Neuronal stem cell (in vitro differentiated cells): ENCODE results near the gene RELN.

Experiments
- DNase-seq: peaks from one replicate; pipeline ENCODE4 v3.0.0-alpha.2; 2013; ENCODE audit warnings: low spot score
- H2AFZ ChIP-seq: one replicate; pipeline ENCODE4 v1.6.1; 2013; ENCODE audit warnings: mild to moderate bottlenecking, low read length, inconsistent platforms
- H2AK5ac ChIP-seq: 2 replicates; pipeline ENCODE4 v1.6.1; 2013; ENCODE audit warnings: low read depth, mild to moderate bottlenecking, inconsistent platforms, low read length, moderate library complexity, mixed read lengths
- H2BK120ac ChIP-seq: 2 replicates; pipeline ENCODE4 v1.6.1; 2013; ENCODE audit warnings: low read depth, mild to moderate bottlenecking, inconsistent platforms, low read length, moderate library complexity, mixed read lengths
- H2BK12ac ChIP-seq: one replicate; pipeline ENCODE4 v1.6.1; 2013; ENCODE audit warnings: low read length, inconsistent platforms
- H2BK15ac ChIP-seq: 2 replicates; pipeline ENCODE4 v1.6.1; 2013; ENCODE audit warnings: mild to moderate bottlenecking, low read length, inconsistent platforms, mixed read lengths
- H2BK5ac ChIP-seq: one replicate; pipeline ENCODE4 v1.6.1; 2013; ENCODE audit warnings: inconsistent platforms, mild to moderate bottlenecking, low read length, moderate library complexity
- H3K14ac ChIP-seq: one replicate; pipeline ENCODE4 v1.6.1; 2013; ENCODE audit warnings: low read length, inconsistent platforms
- H3K18ac ChIP-seq: 2 replicates; pipeline ENCODE4 v1.6.1; 2013; ENCODE audit warnings: low read length, inconsistent platforms
- H3K23ac ChIP-seq: 2 replicates; pipeline ENCODE4 v1.6.1; 2013; ENCODE audit warnings: low read depth, mild to moderate bottlenecking, mixed read lengths, low read length, inconsistent platforms; ENCODE audit not compliant: poor library complexity
- H3K27ac ChIP-seq: replicated peaks from 3 replicates; pipeline ENCODE4 v1.5.1; 2013; ENCODE audit warnings: low read length, inconsistent platforms
- H3K27me3 ChIP-seq, 3 experiments: 2 replicates each; pipeline ENCODE4 v1.6.1; 2013; ENCODE audit warnings: low read length in 3 of 3, mild to moderate bottlenecking in 2 of 3, inconsistent platforms in 1 of 3, low read depth in 1 of 3, mixed read lengths in 1 of 3, moderate library complexity in 1 of 3; ENCODE audit not compliant: control insufficient read depth in 3 of 3, insufficient read depth in 3 of 3
- H3K36me3 ChIP-seq, 2 donors: replicated peaks in 1 of 2; 2 replicates each; pipeline ENCODE4 v1.6.1; 2013; ENCODE audit warnings: low read length in 2 of 2; ENCODE audit not compliant: control insufficient read depth in 2 of 2, insufficient read depth in 2 of 2
- H3K4ac ChIP-seq: 2 replicates; pipeline ENCODE4 v1.6.1; 2013; ENCODE audit warnings: inconsistent platforms, mild to moderate bottlenecking, low read length, moderate library complexity
- H3K4me1 ChIP-seq, 2 donors: 1 replicate in 1 of 2; 2 replicates in 1 of 2; pipeline ENCODE4 v1.6.1; 2013; ENCODE audit warnings: low read length in 2 of 2, low read depth in 1 of 2; ENCODE audit not compliant: control insufficient read depth in 2 of 2, insufficient read depth in 1 of 2
- H3K4me2 ChIP-seq: one replicate; pipeline ENCODE4 v1.6.1; 2013; ENCODE audit warnings: mild to moderate bottlenecking, low read length, inconsistent platforms; ENCODE audit not compliant: insufficient read depth, poor library complexity, severe bottlenecking
- H3K4me3 ChIP-seq, 2 donors: 2 replicates each; pipeline ENCODE4 v1.5.1; 2013; ENCODE audit warnings: low read length in 2 of 2, mild to moderate bottlenecking in 2 of 2, inconsistent platforms in 1 of 2, moderate library complexity in 1 of 2
- H3K79me1 ChIP-seq: one replicate; pipeline ENCODE4 v1.6.1; 2013; ENCODE audit warnings: low read depth, mild to moderate bottlenecking, inconsistent platforms, low read length, moderate library complexity
- H3K9ac ChIP-seq: one replicate; pipeline ENCODE4 v1.6.1; 2013; ENCODE audit warnings: mild to moderate bottlenecking, low read depth, low read length, inconsistent platforms; ENCODE audit not compliant: poor library complexity
- H3K9me3 ChIP-seq, 2 donors: replicated peaks in 1 of 2; 2 replicates each; pipeline versions ENCODE3 to v1.6.1; 2013; ENCODE audit warnings: low read length in 2 of 2, mild to moderate bottlenecking in 2 of 2, inconsistent platforms in 1 of 2, low read depth in 1 of 2, mixed read lengths in 1 of 2, moderate library complexity in 1 of 2; ENCODE audit not compliant: control insufficient read depth in 2 of 2, insufficient read depth in 1 of 2
- H4K8ac ChIP-seq: one replicate; pipeline ENCODE4 v1.6.1; 2013; ENCODE audit warnings: low read depth, mild to moderate bottlenecking, inconsistent platforms, low read length, moderate library complexity
- H4K91ac ChIP-seq: one replicate; pipeline ENCODE4 v1.6.1; 2013; ENCODE audit warnings: low read length, low read depth, mild to moderate bottlenecking, inconsistent platforms; ENCODE audit not compliant: poor library complexity
- WGBS, 2 donors: extraction: QIAGEN DNeasy Blood & Tissue Kit; methylation state at CpG; one replicate each; pipeline ENCODE4 v1.1.7; 2013; ENCODE audit warnings: missing lambda C conversion rate in 2 of 2, mixed read lengths in 1 of 2; ENCODE audit not compliant: insufficient read length in 2 of 2, insufficient replicate concordance in 1 of 2; ENCODE audit errors: extremely low coverage in 2 of 2; 5-methylcytosine and 5-hydroxymethylcytosine counted together

The RELN gene

DNA sequence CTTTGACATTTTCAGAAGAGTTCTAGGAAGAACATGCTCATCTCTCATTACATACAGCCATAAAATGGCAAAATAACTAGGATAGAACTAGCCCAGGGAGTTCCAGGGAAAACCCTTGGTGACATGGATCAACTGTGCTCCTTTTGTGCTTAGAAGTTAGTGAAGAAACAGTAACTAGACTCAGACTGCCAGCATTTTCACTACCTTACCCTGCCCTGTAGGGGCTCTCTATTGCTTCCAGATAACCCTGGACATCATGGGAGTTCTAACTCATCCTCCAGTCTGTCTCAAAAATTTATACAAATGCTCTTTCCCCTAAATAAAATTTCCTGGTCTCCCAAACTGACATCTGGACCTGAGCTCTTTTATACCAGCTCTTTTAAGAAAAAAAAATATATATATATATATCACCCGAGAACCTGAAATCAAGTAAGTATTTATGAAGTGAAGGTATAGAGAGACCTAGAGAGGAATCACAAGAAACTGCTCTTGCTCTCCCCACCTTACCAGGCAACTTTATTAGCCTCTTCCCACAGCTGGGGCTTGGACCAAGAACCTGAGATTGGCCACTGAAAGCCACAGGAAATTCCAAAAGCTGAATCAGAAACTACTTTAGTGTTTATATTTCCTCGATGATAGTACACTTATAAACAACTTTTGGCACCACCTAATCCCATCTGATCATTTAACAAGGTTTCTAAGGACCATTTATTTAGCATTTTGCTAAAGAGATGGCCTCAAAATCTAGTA is 101.4 kb downstream of the RELN start:
- H3K14ac ChIP-seq: no peak overlapping the region
- no peak overlapping the region for H3K18ac ChIP-seq
- no peaks in the 10 kb centered on the region for H3K9me3 ChIP-seq
- H3K4me3 ChIP-seq: no peak overlapping the region
- H3K4me2 ChIP-seq: no peak overlapping the region
- no peak for DNase-seq
- no peak overlapping the region for H2BK12ac ChIP-seq
- no peak overlapping the region for H3K4ac ChIP-seq
- H3K79me1 ChIP-seq: no peaks in the 10 kb centered on the region
- H2AK5ac ChIP-seq: no peak overlapping the region
- no peak overlapping the region for H2BK5ac ChIP-seq
- H3K4me1 ChIP-seq: no peaks in the 10 kb centered on the region
- H2AFZ ChIP-seq: no peak overlapping the region
- H3K36me3 ChIP-seq: no peaks in the 10 kb centered on the region
- no CpG with 5 or more reads among the region's 2 CpGs for WGBS, 2 donors
- no peak overlapping the region for H3K23ac ChIP-seq
- no peak overlapping the region for H3K27ac ChIP-seq
- no peaks in the 10 kb centered on the region for H3K27me3 ChIP-seq
- H4K91ac ChIP-seq: no peak overlapping the region
- H4K8ac ChIP-seq: no peak overlapping the region
- no peak overlapping the region for H3K9ac ChIP-seq
- H2BK120ac ChIP-seq: no peak overlapping the region
- no peak overlapping the region for H2BK15ac ChIP-seq

DNA sequence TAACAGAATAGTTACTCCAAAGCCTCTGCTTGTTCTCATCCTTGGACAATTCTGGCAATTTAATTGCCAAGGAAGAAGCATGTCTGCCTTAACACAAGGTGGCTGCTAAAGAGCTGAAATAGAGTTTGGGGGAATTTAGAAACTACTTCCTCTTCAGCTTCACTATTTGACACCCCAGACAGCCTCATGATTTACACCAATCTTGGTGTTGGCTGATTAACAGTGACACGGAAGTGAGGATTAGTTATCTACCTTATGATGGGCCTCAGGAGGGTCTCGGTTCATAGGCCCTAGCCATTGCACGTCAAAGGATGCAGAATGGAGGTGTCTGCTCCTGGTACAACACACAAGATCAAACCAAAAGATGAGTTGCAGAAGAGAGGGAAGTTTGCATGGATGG is 102.4 kb downstream of the RELN start:
- H3K79me1 ChIP-seq: no peaks in the 10 kb centered on the region
- no peak overlapping the region for H2BK120ac ChIP-seq
- no peak for DNase-seq
- no peaks in the 10 kb centered on the region for H3K36me3 ChIP-seq
- no peaks in the 10 kb centered on the region for H3K27me3 ChIP-seq
- no peaks in the 10 kb centered on the region for H3K4me1 ChIP-seq
- H2BK15ac ChIP-seq: no peak overlapping the region
- H3K27ac ChIP-seq: no peak overlapping the region
- no peak overlapping the region for H2AFZ ChIP-seq
- no peak overlapping the region for H2BK5ac ChIP-seq
- H2BK12ac ChIP-seq: no peak overlapping the region
- H3K9me3 ChIP-seq: no peaks in the 10 kb centered on the region
- no peak overlapping the region for H3K4ac ChIP-seq
- no peak overlapping the region for H3K9ac ChIP-seq
- no peak overlapping the region for H2AK5ac ChIP-seq
- no peak overlapping the region for H4K91ac ChIP-seq
- H3K23ac ChIP-seq: no peak overlapping the region
- no CpG with 5 or more reads among the region's 3 CpGs for WGBS, 2 donors
- H3K18ac ChIP-seq: no peak overlapping the region
- H3K4me3 ChIP-seq: no peak overlapping the region
- no peak overlapping the region for H3K14ac ChIP-seq
- no peak overlapping the region for H4K8ac ChIP-seq
- no peak overlapping the region for H3K4me2 ChIP-seq

DNA sequence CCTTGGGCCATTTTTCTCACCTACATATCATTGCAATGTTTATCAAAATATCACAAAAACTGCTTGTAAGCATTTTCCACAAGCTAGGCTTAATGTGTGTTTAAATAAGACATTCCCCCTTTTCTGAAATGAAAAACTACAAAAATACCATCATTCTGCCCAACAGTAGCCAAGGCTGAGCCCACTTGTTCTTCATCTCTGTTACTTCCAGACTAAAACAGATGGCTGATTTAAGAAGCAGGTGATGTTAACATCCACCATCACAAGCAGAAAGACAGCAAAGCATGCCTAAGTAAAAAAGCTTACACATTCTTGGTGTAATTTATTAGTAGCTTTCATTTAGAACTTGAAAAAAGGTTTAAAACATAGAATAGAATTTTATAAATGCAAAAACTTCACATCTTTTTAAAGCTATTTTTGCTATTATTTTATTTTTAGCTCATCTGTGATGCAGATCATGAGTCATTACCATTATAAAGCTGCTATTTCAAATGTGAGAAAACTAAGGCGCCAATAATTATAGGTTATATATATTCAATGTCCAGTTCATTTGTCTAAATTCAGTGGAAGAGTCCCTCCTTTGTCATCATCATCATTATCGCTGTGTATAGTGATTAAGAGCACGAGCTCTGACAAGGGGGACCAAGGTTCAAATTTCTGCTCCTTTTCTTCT is 109.4 kb downstream of the RELN start:
- Histone ChIP-seq H3K4me2 (no peak overlapping the region), H2BK5ac (no peak overlapping the region), H4K91ac (no peak overlapping the region), H3K4me3 (no peak overlapping the region), H2AK5ac (no peak overlapping the region), H2BK12ac (no peak overlapping the region), H3K14ac (no peak overlapping the region), H3K36me3 (no peaks in the 10 kb centered on the region), H3K27ac (no peak overlapping the region), H3K9me3 (no peaks in the 10 kb centered on the region), H2BK120ac (no peak overlapping the region), H3K27me3 (no peaks in the 10 kb centered on the region), H2BK15ac (no peak overlapping the region), H3K4ac (no peak overlapping the region), H3K18ac (no peak overlapping the region), H3K23ac (no peak overlapping the region), H4K8ac (no peak overlapping the region), H3K79me1 (peaks cover 2% of the 10 kb centered on the region), H3K4me1 (no peaks in the 10 kb centered on the region), H3K9ac (no peak overlapping the region), H2AFZ (no peak overlapping the region)
- no peak for DNase-seq
- no CpG with 5 or more reads among the region's 3 CpGs for WGBS, 2 donors

DNA sequence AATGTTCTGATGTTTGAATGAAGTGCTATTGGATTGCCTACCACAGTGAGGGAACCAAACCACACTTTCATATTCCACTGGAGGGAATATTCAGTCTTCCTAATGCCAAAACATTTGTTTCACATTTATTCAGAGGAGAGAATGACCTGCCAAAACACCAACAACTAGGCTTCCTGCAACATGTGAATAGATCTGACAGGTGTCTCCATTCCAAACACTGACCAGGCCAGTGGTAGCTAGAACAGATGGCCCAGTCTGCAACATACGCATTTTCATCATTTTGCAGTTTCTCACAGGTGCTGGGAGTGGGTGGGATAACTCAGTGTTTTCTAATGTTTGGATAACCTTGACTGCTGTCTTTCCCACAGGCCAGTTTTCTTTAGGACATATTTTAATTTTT is 110.0 kb downstream of the RELN start:
- no peak overlapping the region for H3K18ac ChIP-seq
- H2BK15ac ChIP-seq: no peak overlapping the region
- peaks cover 2% of the 10 kb centered on the region for H3K79me1 ChIP-seq
- no CpG with 5 or more reads among the region's 1 CpG for WGBS, 2 donors
- no peak overlapping the region for H2AFZ ChIP-seq
- H3K4me2 ChIP-seq: no peak overlapping the region
- no peak overlapping the region for H4K91ac ChIP-seq
- H2BK12ac ChIP-seq: no peak overlapping the region
- no peaks in the 10 kb centered on the region for H3K9me3 ChIP-seq
- H3K4ac ChIP-seq: no peak overlapping the region
- no peak for DNase-seq
- H3K4me3 ChIP-seq: no peak overlapping the region
- H3K27me3 ChIP-seq: no peaks in the 10 kb centered on the region
- no peaks in the 10 kb centered on the region for H3K36me3 ChIP-seq
- H3K14ac ChIP-seq: no peak overlapping the region
- H2AK5ac ChIP-seq: no peak overlapping the region
- H4K8ac ChIP-seq: no peak overlapping the region
- no peak overlapping the region for H3K9ac ChIP-seq
- no peak overlapping the region for H3K27ac ChIP-seq
- no peak overlapping the region for H2BK120ac ChIP-seq
- no peak overlapping the region for H3K23ac ChIP-seq
- no peaks in the 10 kb centered on the region for H3K4me1 ChIP-seq
- H2BK5ac ChIP-seq: no peak overlapping the region
